ENCODE measurements around the gene TBX5.

The TBX5 gene

DNA sequence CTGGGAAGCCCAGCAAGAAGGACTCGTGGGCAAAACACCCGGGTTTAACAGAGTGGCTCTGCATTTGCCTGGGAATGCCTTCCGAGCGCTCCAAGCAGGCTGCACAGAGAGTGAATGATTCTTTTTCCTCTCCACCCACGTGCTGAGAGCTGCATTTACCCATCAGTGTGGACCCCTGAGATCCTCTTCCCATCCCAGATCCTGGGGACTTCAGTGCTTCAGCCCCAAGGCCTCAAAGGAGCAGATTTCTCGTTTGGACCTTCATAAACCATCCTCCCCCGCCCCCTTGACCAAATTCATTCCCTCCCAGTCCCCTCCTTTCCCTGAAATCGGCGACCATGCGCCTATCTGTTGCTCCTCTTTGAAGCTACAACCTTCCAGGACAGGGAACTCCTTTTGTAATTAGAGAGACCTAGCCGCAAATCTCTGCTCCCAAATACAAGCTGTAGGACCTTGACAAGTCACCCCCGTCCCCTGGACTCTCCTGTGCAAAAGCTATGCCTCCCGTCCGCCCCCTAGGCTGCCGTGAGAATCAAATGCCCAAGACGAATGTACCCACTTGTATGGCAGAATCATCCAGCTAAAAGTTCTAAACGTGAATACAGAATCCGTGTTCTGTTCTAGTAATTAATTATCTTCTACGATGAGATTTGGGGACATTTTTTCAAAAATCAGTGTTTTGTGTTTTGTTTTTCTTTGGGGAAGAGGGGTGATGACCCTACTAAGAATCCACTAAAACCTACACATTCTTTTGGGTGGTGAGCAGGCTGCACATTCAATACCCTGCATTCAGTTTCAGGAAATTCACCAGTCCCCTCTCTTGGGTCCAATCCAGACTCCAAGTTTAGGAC is 8.8 kb downstream of the TBX5 start:
- 9 to 10% methylated on average over 13 to 16 of the region's 19 CpGs for WGBS, 2 experiments (ENCODE audit: insufficient coverage in 2 of 2)
- H3K4me3 ChIP-seq (ENCODE audit: extremely low read depth, insufficient read depth, low read length, poor library complexity, severe bottlenecking): no peak overlapping the region
- H3K27ac ChIP-seq (ENCODE audit: low read depth, low read length, severe bottlenecking): no peak overlapping the region
- no peaks in the 10 kb centered on the region for H3K9me3 ChIP-seq (ENCODE audit: control insufficient read depth, low read length)
- no peaks in the 10 kb centered on the region for H3K36me3 ChIP-seq (ENCODE audit: control insufficient read depth, insufficient read depth, low read length)
- peaks cover 8% of the 10 kb centered on the region for H3K4me1 ChIP-seq (ENCODE audit: control insufficient read depth, insufficient read depth, low read length, poor library complexity, severe bottlenecking)

DNA sequence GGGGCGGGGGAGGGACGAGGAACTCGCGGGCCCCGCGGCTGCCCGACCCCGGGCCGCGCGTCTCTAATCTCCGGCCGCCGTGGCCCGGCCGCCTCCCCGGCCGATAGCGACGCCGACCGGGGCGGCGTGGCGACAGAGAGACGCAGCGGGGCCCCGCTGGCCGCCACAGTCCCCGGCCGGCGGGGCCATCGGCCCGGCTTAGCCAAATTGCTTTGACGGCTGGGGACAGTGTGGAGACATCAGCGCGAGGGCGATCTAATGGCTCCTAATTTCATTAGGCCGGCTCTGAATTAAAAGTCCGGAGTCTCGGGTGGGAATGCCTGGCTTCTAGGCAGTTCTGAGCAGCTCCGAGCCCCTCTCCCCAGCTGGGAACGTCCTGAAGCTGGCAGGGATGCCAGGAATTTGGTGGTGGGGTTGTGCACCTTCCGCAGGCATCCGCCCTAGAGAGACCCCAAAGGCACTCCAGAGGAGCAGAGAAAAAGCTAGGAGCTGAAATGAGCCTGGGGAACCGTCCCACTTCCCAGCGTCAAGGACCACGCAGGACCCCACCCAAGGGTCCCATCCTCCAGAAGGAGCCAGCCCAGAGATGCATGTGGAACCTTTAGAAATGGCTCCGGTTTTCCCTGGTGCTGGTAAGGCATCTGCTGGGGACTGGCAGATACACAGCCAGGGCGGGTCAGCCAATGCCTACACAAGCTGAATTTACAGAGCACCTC is 9.6 kb downstream of the TBX5 start:
- peaks cover 8% of the 10 kb centered on the region for H3K4me1 ChIP-seq (ENCODE audit: control insufficient read depth, insufficient read depth, low read length, poor library complexity, severe bottlenecking)
- H3K36me3 ChIP-seq (ENCODE audit: control insufficient read depth, insufficient read depth, low read length): no peaks in the 10 kb centered on the region
- WGBS, 2 experiments (ENCODE audit: insufficient coverage in 2 of 2): 2 to 4% methylated on average over 42 to 43 of the region's 50 CpGs
- no peak overlapping the region for H3K27ac ChIP-seq (ENCODE audit: low read depth, low read length, severe bottlenecking)
- no peak overlapping the region for H3K4me3 ChIP-seq (ENCODE audit: extremely low read depth, insufficient read depth, low read length, poor library complexity, severe bottlenecking)
- H3K9me3 ChIP-seq (ENCODE audit: control insufficient read depth, low read length): no peaks in the 10 kb centered on the region

DNA sequence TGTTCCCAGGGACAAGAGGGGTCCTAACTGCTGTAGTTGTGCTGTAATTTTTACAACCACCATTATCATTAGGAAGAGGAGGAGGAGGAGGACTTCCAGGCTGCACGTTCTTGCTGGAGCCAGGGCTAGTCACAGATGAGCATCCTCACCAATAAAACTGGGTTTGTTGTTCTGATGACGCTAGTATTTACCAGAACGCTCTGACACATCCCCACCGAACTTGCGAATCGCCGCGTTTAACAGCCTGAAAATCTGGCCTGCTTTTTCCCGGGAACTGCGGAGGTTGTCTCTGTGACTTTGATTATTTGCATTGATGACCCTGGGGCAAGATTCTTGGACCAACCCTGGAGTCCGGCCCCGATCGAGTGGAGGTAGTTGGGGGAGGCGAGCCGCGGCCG is 10.2 kb downstream of the TBX5 start:
- Histone ChIP-seq H3K4me1 (ENCODE audit: control insufficient read depth, insufficient read depth, low read length, poor library complexity, severe bottlenecking) (peaks cover 6% of the 10 kb centered on the region), H3K27ac (ENCODE audit: low read depth, low read length, severe bottlenecking) (no peak overlapping the region), H3K4me3 (ENCODE audit: extremely low read depth, insufficient read depth, low read length, poor library complexity, severe bottlenecking) (no peak overlapping the region), H3K36me3 (ENCODE audit: control insufficient read depth, insufficient read depth, low read length) (no peaks in the 10 kb centered on the region), H3K9me3 (ENCODE audit: control insufficient read depth, low read length) (no peaks in the 10 kb centered on the region)
- WGBS, 2 experiments (ENCODE audit: insufficient coverage in 2 of 2): 0% methylated on average over 7 to 8 of the region's 17 CpGs

DNA sequence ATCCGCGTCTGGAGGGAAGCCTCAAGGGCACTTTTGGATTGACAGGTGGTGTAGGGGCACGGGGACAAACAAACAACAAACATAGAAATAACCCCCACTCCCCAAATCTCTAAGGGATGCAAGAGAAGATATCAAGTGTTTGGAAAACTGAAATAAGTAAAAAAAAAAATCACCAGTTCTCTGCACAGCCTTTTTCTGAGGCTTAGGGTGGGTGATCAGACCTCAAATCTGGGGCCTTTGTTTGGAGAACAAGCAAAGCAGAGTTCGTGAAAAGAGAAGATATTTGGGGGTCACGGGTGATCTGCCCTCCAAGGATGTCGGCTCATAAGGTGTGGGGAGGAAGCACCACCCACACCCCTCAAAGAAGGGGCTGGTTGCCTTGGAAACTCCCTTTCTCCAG is 10.7 kb downstream of the TBX5 start:
- WGBS, 2 experiments (ENCODE audit: insufficient coverage in 2 of 2): no CpG with 5 or more reads among the region's 6 CpGs
- H3K27ac ChIP-seq (ENCODE audit: low read depth, low read length, severe bottlenecking): no peak overlapping the region
- peaks cover 4% of the 10 kb centered on the region for H3K4me1 ChIP-seq (ENCODE audit: control insufficient read depth, insufficient read depth, low read length, poor library complexity, severe bottlenecking)
- no peaks in the 10 kb centered on the region for H3K9me3 ChIP-seq (ENCODE audit: control insufficient read depth, low read length)
- no peaks in the 10 kb centered on the region for H3K36me3 ChIP-seq (ENCODE audit: control insufficient read depth, insufficient read depth, low read length)
- H3K4me3 ChIP-seq (ENCODE audit: extremely low read depth, insufficient read depth, low read length, poor library complexity, severe bottlenecking): no peak overlapping the region

DNA sequence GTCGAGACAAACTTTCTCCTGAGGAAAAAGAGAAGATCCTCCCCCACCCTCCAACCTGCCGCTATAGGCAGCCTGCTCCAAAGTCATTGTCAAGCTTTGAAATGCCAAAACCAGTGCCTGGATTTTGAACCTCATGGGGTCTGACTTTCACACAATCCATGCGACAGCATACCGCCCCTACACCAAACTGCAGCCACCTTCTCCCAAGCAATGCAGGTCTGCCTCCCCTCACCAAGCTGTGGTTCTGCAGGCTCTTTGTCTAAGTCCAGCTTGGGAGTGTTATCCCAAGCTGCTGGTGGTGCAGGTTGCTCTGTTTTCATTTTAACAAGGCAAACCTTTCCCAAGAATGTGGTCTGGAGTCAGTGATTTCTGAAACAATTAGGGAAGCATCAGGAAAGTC is 12.4 kb downstream of the TBX5 start:
- peaks cover 4% of the 10 kb centered on the region for H3K4me1 ChIP-seq (ENCODE audit: control insufficient read depth, insufficient read depth, low read length, poor library complexity, severe bottlenecking)
- H3K4me3 ChIP-seq (ENCODE audit: extremely low read depth, insufficient read depth, low read length, poor library complexity, severe bottlenecking): no peak overlapping the region
- 47 to 52% methylated on average over 2 to 3 of the region's 4 CpGs for WGBS, 2 experiments (ENCODE audit: insufficient coverage in 2 of 2)
- H3K27ac ChIP-seq (ENCODE audit: low read depth, low read length, severe bottlenecking): no peak overlapping the region
- no peaks in the 10 kb centered on the region for H3K9me3 ChIP-seq (ENCODE audit: control insufficient read depth, low read length)
- H3K36me3 ChIP-seq (ENCODE audit: control insufficient read depth, insufficient read depth, low read length): no peaks in the 10 kb centered on the region

DNA sequence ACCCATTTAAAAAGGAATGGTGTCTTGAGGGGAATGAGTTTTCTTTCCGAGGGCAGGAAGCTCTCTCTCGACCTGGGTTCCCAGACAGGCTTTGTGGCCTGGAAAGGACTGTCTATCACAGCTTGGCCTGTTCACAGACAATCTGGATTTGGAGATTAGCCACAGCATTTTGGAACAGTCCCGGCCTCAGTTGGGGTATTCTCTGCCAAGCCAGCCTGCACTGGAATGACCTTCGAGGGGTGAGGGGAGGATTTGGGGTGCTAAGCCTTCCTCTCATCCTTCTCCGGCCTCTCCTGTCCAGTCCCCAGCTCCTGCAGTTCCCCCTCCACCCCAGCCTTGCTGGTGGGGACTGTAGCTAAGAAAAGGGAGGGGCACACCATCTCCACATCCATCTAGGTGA is 13.0 kb downstream of the TBX5 start:
- Histone ChIP-seq H3K36me3 (ENCODE audit: control insufficient read depth, insufficient read depth, low read length) (no peaks in the 10 kb centered on the region), H3K9me3 (ENCODE audit: control insufficient read depth, low read length) (no peaks in the 10 kb centered on the region), H3K4me3 (ENCODE audit: extremely low read depth, insufficient read depth, low read length, poor library complexity, severe bottlenecking) (no peak overlapping the region), H3K27ac (ENCODE audit: low read depth, low read length, severe bottlenecking) (no peak overlapping the region), H3K4me1 (ENCODE audit: control insufficient read depth, insufficient read depth, low read length, poor library complexity, severe bottlenecking) (peaks cover 4% of the 10 kb centered on the region)
- 48 to 83% methylated on average over 3 of the region's 5 CpGs for WGBS, 2 experiments (ENCODE audit: insufficient coverage in 2 of 2)

DNA sequence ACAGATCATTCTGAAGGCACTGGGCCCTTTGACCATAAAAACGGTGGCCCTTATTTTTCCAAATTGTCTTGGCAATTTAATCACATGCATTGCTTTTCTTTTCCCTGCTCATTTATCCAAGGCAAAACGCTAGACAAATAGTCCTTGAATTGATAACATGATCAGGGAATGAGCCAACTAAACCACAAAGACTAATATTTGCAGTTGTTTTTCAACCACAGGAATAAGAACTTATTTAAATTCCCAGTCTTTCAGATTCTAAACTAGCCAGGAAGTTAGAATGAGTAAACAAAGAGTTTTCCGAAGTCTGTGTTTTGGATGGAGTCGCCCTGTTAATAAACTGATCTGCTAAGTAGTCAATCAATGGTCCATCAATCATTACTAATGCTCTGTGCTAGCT is 14.9 kb downstream of the TBX5 start:
- Histone ChIP-seq H3K4me1 (ENCODE audit: control insufficient read depth, insufficient read depth, low read length, poor library complexity, severe bottlenecking) (peaks cover 4% of the 10 kb centered on the region), H3K27ac (ENCODE audit: low read depth, low read length, severe bottlenecking) (no peak overlapping the region), H3K36me3 (ENCODE audit: control insufficient read depth, insufficient read depth, low read length) (no peaks in the 10 kb centered on the region), H3K9me3 (ENCODE audit: control insufficient read depth, low read length) (no peaks in the 10 kb centered on the region), H3K4me3 (ENCODE audit: extremely low read depth, insufficient read depth, low read length, poor library complexity, severe bottlenecking) (no peak overlapping the region)
- WGBS, 2 experiments (ENCODE audit: insufficient coverage in 2 of 2): no CpG with 5 or more reads among the region's 4 CpGs

DNA sequence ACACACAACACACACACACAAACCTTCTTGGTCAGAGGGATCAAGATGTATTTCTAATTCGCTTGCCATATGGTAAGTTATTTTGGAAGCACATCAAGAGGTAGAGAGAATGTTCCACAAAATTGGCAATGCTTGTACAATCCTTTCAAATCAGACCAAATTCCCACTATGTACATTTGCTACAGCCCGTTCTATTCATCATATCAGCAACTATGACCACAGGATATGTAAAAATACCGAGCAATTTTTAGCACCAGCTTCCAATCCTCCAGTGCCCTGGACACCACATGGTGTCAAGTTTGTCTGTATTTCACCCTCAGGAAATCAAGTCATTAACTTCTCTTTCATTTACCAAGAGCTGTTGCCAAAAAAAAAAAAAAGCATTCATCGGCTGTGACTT is 21.2 kb downstream of the TBX5 start:
- Histone ChIP-seq H3K9me3 (ENCODE audit: control insufficient read depth, low read length) (no peaks in the 10 kb centered on the region), H3K4me3 (ENCODE audit: extremely low read depth, insufficient read depth, low read length, poor library complexity, severe bottlenecking) (no peak overlapping the region)
- whole genome bisulfite sequencing, 2 experiments (ENCODE audit: insufficient coverage in 2 of 2): 78 to 83% methylated on average over 2 to 3 of the region's 4 CpGs

DNA sequence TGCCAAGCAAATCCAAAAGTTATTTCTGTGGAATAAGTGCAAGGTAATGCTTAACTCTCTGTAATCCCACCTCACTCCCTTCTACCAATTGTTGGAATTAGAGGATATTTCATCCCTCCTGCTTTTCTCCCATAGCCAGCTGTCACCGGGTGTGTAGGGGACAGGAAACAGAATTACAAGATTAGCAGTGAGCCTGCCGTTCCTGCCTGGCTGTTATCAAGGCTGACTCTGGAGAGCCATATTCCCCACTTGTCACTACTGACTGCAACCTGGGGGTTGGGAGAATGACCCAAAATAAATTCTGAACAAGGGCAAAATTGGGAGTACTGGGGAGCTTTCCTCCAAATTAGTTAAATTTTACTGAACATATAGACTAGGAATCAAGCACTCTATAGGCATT is 24.8 kb downstream of the TBX5 start:
- H3K4me3 ChIP-seq (ENCODE audit: extremely low read depth, insufficient read depth, low read length, poor library complexity, severe bottlenecking): no peak overlapping the region
- no peaks in the 10 kb centered on the region for H3K4me1 ChIP-seq (ENCODE audit: control insufficient read depth, insufficient read depth, low read length, poor library complexity, severe bottlenecking)
- no peak overlapping the region for H3K27ac ChIP-seq (ENCODE audit: low read depth, low read length, severe bottlenecking)
- WGBS, 2 experiments (ENCODE audit: insufficient coverage in 2 of 2): 60% methylated on average over 1 of the region's 2 CpGs; no CpG with 5 or more reads in 1 of the 2 experiments
- no peaks in the 10 kb centered on the region for H3K36me3 ChIP-seq (ENCODE audit: control insufficient read depth, insufficient read depth, low read length)
- no peaks in the 10 kb centered on the region for H3K9me3 ChIP-seq (ENCODE audit: control insufficient read depth, low read length)

More for the DNA sequence above, 21.2 kb downstream of the TBX5 start:
- H3K4me1 ChIP-seq (ENCODE audit: control insufficient read depth, insufficient read depth, low read length, poor library complexity, severe bottlenecking): no peaks in the 10 kb centered on the region
- H3K36me3 ChIP-seq (ENCODE audit: control insufficient read depth, insufficient read depth, low read length): no peaks in the 10 kb centered on the region
- H3K27ac ChIP-seq (ENCODE audit: low read depth, low read length, severe bottlenecking): no peak overlapping the region

DNA sequence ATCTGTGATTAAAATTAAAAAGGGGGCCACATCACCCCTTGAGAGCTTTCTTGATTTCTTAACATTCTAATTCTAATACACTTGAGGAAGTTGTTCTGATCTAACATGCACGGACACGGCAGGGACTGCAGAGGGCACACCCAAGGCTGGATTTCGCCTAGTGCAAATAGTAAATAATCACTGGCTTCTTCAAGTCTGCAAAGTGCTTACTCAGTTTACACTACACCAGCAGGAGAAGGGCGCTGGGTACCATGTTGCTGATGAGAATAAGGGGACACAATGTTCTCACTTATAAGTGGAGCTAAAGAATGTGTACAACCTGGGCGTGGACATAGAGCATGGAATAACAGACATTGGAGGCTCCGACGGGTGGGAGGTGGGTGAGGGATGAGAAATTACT is 34.2 kb downstream of the TBX5 start:
- no peak overlapping the region for H3K4me3 ChIP-seq (ENCODE audit: extremely low read depth, insufficient read depth, low read length, poor library complexity, severe bottlenecking)
- 63 to 93% methylated on average over 2 of the region's 7 CpGs for WGBS, 2 experiments (ENCODE audit: insufficient coverage in 2 of 2)
- no peak overlapping the region for H3K27ac ChIP-seq (ENCODE audit: low read depth, low read length, severe bottlenecking)
- no peaks in the 10 kb centered on the region for H3K4me1 ChIP-seq (ENCODE audit: control insufficient read depth, insufficient read depth, low read length, poor library complexity, severe bottlenecking)
- no peaks in the 10 kb centered on the region for H3K9me3 ChIP-seq (ENCODE audit: control insufficient read depth, low read length)
- no peaks in the 10 kb centered on the region for H3K36me3 ChIP-seq (ENCODE audit: control insufficient read depth, insufficient read depth, low read length)

DNA sequence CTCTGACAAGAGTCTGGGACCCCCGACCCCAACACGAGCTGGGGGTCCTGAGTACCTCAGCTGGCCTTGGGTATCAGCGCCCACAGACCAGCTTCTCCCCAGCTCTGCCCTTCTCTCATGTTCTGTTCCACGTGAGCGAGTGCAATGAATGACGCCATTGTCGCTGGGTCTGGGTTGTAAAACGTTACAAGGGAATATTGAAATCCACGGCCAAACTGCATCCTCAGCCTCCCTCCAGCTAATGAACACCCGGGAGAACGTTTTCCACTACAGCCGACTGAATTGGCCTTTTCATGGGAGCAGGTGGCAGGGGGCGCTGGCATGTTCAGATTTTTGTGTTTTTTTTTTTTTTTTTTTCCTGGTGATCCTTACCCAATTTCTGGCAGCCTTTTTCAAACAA is 34.7 kb downstream of the TBX5 start:
- 77 to 86% methylated on average over 9 to 13 of the region's 13 CpGs for WGBS, 2 experiments (ENCODE audit: insufficient coverage in 2 of 2)
- no peaks in the 10 kb centered on the region for H3K36me3 ChIP-seq (ENCODE audit: control insufficient read depth, insufficient read depth, low read length)
- no peaks in the 10 kb centered on the region for H3K4me1 ChIP-seq (ENCODE audit: control insufficient read depth, insufficient read depth, low read length, poor library complexity, severe bottlenecking)
- no peak overlapping the region for H3K27ac ChIP-seq (ENCODE audit: low read depth, low read length, severe bottlenecking)
- peaks cover 4% of the 10 kb centered on the region for H3K9me3 ChIP-seq (ENCODE audit: control insufficient read depth, low read length)
- no peak overlapping the region for H3K4me3 ChIP-seq (ENCODE audit: extremely low read depth, insufficient read depth, low read length, poor library complexity, severe bottlenecking)
